ENCODE measurements around the gene CNEP1R1. TPM values are rescaled to one million over a fixed set of nuclear protein-coding genes. Genes with fewer than 3 reads are reported as not detected.

The CNEP1R1 gene
- total RNA-seq, 1 experiment from 2014 or later, result 10.5 TPM

GRCh38 chr16:50072730-50073129 lies 47.7 kb downstream of the CNEP1R1 start:
- Histone ChIP-seq H3K4me2 (ENCODE audit: low read length) (no peak overlapping the region), H3K27me3 (ENCODE audit: low read length) (no peaks in the 10 kb centered on the region), H3K9me3 (ENCODE audit: low read length) (no peaks in the 10 kb centered on the region), H2AFZ (ENCODE audit: low read length) (no peak overlapping the region), H3K27ac (ENCODE audit: low read length) (no peak overlapping the region), H3K9me2 (replicated peaks; ENCODE audit: low read length) (no peaks in the 10 kb centered on the region), H3K79me2 (ENCODE audit: low read length) (peaks cover 24% of the 10 kb centered on the region), H3K4me3 (ENCODE audit: low read length) (no peak overlapping the region), H3K36me3 (ENCODE audit: low read depth, low read length) (peaks cover 13% of the 10 kb centered on the region), H4K20me1 (ENCODE audit: low read length) (peaks cover 3% of the 10 kb centered on the region; the same call in 1 of the 2 replicates), H3K4me1 (ENCODE audit: insufficient read depth, low read length) (peaks cover 3% of the 10 kb centered on the region), H3K9ac (ENCODE audit: low read length) (no peak overlapping the region), H3F3A (ENCODE audit: low read length, unreplicated experiment) (no peaks in the 10 kb centered on the region)
- intact Hi-C loops (cut with micrococcal nuclease), result no loop called here
- CTCF ChIA-PET, result no interaction called here
- TF ChIP-seq EZH2 (IDR thresholded peaks at IDR 0.05; ENCODE audit: low read length, unreplicated experiment), result no peak
- no peak for TF ChIP-seq EZH2phosphoT487 (IDR thresholded peaks at IDR 0.05; ENCODE audit: borderline replicate concordance, low read length)
- TF ChIP-seq, protein P1, sequence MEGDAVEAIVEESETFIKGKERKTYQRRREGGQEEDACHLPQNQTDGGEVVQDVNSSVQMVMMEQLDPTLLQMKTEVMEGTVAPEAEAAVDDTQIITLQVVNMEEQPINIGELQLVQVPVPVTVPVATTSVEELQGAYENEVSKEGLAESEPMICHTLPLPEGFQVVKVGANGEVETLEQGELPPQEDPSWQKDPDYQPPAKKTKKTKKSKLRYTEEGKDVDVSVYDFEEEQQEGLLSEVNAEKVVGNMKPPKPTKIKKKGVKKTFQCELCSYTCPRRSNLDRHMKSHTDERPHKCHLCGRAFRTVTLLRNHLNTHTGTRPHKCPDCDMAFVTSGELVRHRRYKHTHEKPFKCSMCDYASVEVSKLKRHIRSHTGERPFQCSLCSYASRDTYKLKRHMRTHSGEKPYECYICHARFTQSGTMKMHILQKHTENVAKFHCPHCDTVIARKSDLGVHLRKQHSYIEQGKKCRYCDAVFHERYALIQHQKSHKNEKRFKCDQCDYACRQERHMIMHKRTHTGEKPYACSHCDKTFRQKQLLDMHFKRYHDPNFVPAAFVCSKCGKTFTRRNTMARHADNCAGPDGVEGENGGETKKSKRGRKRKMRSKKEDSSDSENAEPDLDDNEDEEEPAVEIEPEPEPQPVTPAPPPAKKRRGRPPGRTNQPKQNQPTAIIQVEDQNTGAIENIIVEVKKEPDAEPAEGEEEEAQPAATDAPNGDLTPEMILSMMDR (conservative IDR thresholded peaks at IDR 0.05; ENCODE audit: low read depth, low read length), result no peak
- DNase-seq, result no peak
- POLR2A ChIA-PET (ENCODE audit: unreplicated experiment), result no interaction called here
- BruUV-seq (replicated peaks), result no TSS peak
- ATAC-seq, result no peak

DNA sequence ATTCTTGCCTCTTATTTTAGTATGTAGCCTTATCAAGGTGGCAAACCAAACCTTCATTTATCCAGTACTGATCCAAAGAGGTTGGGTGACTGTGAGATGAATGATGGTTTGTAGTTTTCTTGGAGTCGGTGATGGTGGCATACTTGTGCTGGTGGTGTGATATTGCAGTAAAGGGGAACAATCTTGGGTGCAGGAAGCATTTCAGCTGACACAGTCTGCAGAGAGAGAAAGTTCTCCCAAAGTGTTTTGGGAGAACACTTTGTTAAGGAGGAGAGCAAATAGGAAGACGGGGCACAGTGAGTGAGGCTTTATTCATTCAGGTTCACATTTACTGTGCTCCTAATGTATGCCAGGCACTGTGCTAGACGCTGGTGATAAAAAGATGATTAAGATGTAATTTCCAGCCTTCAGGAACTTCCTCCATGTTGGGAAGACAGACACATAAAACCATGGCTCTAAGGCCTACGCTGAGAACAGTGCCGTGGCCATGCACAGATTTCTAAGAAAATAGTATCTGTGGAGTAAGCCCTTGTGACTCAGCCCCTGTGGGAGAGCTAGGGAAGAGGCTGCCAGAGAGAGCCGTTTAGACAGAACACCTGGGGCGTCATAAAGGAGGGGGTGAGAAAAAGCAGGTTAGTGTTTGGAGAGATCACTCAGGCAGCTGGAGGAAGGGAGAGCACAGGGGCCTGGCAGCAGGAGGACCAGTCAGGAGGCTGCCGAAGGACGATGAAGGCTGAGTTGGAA lies 54.5 kb downstream of the CNEP1R1 start:
- Histone ChIP-seq H3K4me1 (ENCODE audit: insufficient read depth, low read length) (no peaks in the 10 kb centered on the region), H3K36me3 (ENCODE audit: low read depth, low read length) (peaks cover 15% of the 10 kb centered on the region; the same call in 1 of the 2 replicates), H3K27me3 (ENCODE audit: low read length) (no peaks in the 10 kb centered on the region), H3K9me3 (ENCODE audit: low read length) (no peaks in the 10 kb centered on the region), H3K4me3 (ENCODE audit: low read length) (no peak overlapping the region), H2AFZ (ENCODE audit: low read length) (no peak overlapping the region), H3K9me2 (replicated peaks; ENCODE audit: low read length) (no peaks in the 10 kb centered on the region), H4K20me1 (ENCODE audit: low read length) (no peaks in the 10 kb centered on the region), H3K27ac (ENCODE audit: low read length) (no peak overlapping the region), H3F3A (ENCODE audit: low read length, unreplicated experiment) (no peaks in the 10 kb centered on the region), H3K79me2 (ENCODE audit: low read length) (no peaks in the 10 kb centered on the region), H3K4me2 (ENCODE audit: low read length) (no peak overlapping the region), H3K9ac (ENCODE audit: low read length) (no peak overlapping the region)
- TF ChIP-seq EZH2 (IDR thresholded peaks at IDR 0.05; ENCODE audit: low read length, unreplicated experiment), result no peak
- TF ChIP-seq EZH2phosphoT487 (IDR thresholded peaks at IDR 0.05; ENCODE audit: borderline replicate concordance, low read length), result no peak
- TF ChIP-seq, protein P1 (conservative IDR thresholded peaks at IDR 0.05; ENCODE audit: low read depth, low read length), result no peak
- intact Hi-C loops (cut with micrococcal nuclease), result no loop called here
- POLR2A ChIA-PET (ENCODE audit: unreplicated experiment), result no interaction called here
- DNase-seq (no peak), ATAC-seq (no peak)
- CTCF ChIA-PET, result no interaction called here
- no TSS peak for BruUV-seq (replicated peaks)

- ChIA-PET POLR2A (ENCODE audit: unreplicated experiment) (no interaction called here), CTCF (no interaction called here)
- no peak for ATAC-seq
- Histone ChIP-seq H3K4me3 (ENCODE audit: low read length) (no peak overlapping the region), H3F3A (ENCODE audit: low read length, unreplicated experiment) (no peaks in the 10 kb centered on the region), H3K27me3 (ENCODE audit: low read length) (no peaks in the 10 kb centered on the region), H3K4me2 (ENCODE audit: low read length) (no peak overlapping the region), H3K36me3 (ENCODE audit: low read depth, low read length) (peaks cover 10% of the 10 kb centered on the region; the same call in 1 of the 2 replicates), H3K27ac (ENCODE audit: low read length) (no peak overlapping the region), H3K9me2 (replicated peaks; ENCODE audit: low read length) (no peaks in the 10 kb centered on the region), H3K4me1 (ENCODE audit: insufficient read depth, low read length) (no peaks in the 10 kb centered on the region), H3K9me3 (ENCODE audit: low read length) (no peaks in the 10 kb centered on the region), H2AFZ (ENCODE audit: low read length) (no peak overlapping the region), H3K79me2 (ENCODE audit: low read length) (no peaks in the 10 kb centered on the region), H3K9ac (ENCODE audit: low read length) (no peak overlapping the region), H4K20me1 (ENCODE audit: low read length) (no peaks in the 10 kb centered on the region)
- no TSS peak for BruUV-seq (replicated peaks)
- TF ChIP-seq EZH2phosphoT487 (IDR thresholded peaks at IDR 0.05; ENCODE audit: borderline replicate concordance, low read length) (no peak), EZH2 (IDR thresholded peaks at IDR 0.05; ENCODE audit: low read length, unreplicated experiment) (no peak)
- TF ChIP-seq, protein P1 (conservative IDR thresholded peaks at IDR 0.05; ENCODE audit: low read depth, low read length), result no peak
- no peak for DNase-seq
- intact Hi-C loops (cut with micrococcal nuclease), result no loop called here
These were observed 56.5 kb downstream of the CNEP1R1 start for GRCh38 chr16:50081428-50082018.
